A673 (cell line): ENCODE data around the gene VAMP5. TPM values are rescaled to one million over a fixed set of nuclear protein-coding genes. Genes with fewer than 3 reads are reported as not detected.
A peak's percentile ranks its signal among the peaks of the same experiment; 100 is the strongest.

Experiments used
- BruUV-seq: library from RNA; stranded (reverse); fragments of 400-500 nt; replicated peaks from 2 replicates; lab custom pipeline; 2021; lab: Mats Ljungman, UMichigan
- CTCF ChIA-PET: fragments of 300-600 bp; sonication (Branson Sonifier 250); formaldehyde crosslinking; loops from one replicate; lab custom pipeline; 2022; ENCODE audit warnings: antibody characterized with exemption; lab: Charles Lee
- POLR2A ChIA-PET: fragments of 300-600 bp; sonication (Branson Sonifier 250); formaldehyde crosslinking; loops from one replicate; lab custom pipeline; 2022; ENCODE audit warnings: antibody characterized with exemption; ENCODE audit not compliant: low non-redundant PET; lab: Charles Lee
- DNase-seq: peaks from one replicate; pipeline ENCODE4 v3.0.0-alpha.2; 2015; ENCODE audit warnings: low spot score
- H3K27ac ChIP-seq: fragments of 200-600 bp; sonication (generic); 2 replicates; pipeline ENCODE4 v1.5.1; 2016; ENCODE audit warnings: mixed run types, low read depth, mild to moderate bottlenecking, mixed read lengths, antibody characterized with exemption, low read length; ENCODE audit not compliant: poor library complexity, severe bottlenecking
- H3K27me3 ChIP-seq: fragments of 200-600 bp; sonication (generic); replicated peaks from 2 replicates; pipeline ENCODE4 v1.6.1; 2017; ENCODE audit warnings: mixed run types, low read depth, mild to moderate bottlenecking, mixed read lengths, antibody characterized with exemption, low read length; ENCODE audit not compliant: insufficient read depth, poor library complexity
- H3K36me3 ChIP-seq: fragments of 200-600 bp; sonication (generic); 2 replicates; pipeline ENCODE4 v1.6.1; 2016; ENCODE audit warnings: mixed run types, mild to moderate bottlenecking, mixed read lengths, antibody characterized with exemption, low read length; ENCODE audit not compliant: insufficient read depth, poor library complexity, severe bottlenecking
- H3K4me1 ChIP-seq: fragments of 200-600 bp; sonication (generic); 2 replicates; pipeline ENCODE4 v1.6.1; 2017; ENCODE audit warnings: mixed run types, mild to moderate bottlenecking, mixed read lengths, antibody characterized with exemption, low read length; ENCODE audit not compliant: insufficient read depth, poor library complexity, severe bottlenecking
- H3K4me3 ChIP-seq: fragments of 200-600 bp; sonication (generic); 2 replicates; pipeline ENCODE4 v1.5.1; 2016; ENCODE audit warnings: low read depth, mixed run types, mild to moderate bottlenecking, mixed read lengths, low read length; ENCODE audit not compliant: poor library complexity, severe bottlenecking
- H3K9me3 ChIP-seq: fragments of 200-600 bp; sonication (generic); 2 replicates; pipeline ENCODE4 v1.6.1; 2016; ENCODE audit warnings: mixed run types, low read depth, mild to moderate bottlenecking, mixed read lengths, antibody characterized with exemption, low read length; ENCODE audit not compliant: poor library complexity, severe bottlenecking
- EZH2 ChIP-seq: fragments of 200-600 bp; sonication (generic); IDR thresholded peaks from 2 replicates; pipeline ENCODE4 v1.6.1; 2017; ENCODE audit warnings: borderline replicate concordance, low read depth, mild to moderate bottlenecking, mixed read lengths, antibody characterized with exemption, low read length; ENCODE audit not compliant: poor library complexity, severe bottlenecking
- intact Hi-C: fragments of 100-400 bp; cut with micrococcal nuclease; formaldehyde crosslinking; loops from one replicate; pipeline ENCODE4 v1.10.0; 2022; ENCODE audit not compliant: unreplicated experiment
- total RNA-seq: library from RNA; stranded (reverse); gene quantifications from 2 replicates; pipeline ENCODE4 v1.2.3, GENCODE V29; 2021
- TF ChIP-seq, protein P1 (sequence below): fragments of 300-800, 200-600 bp; sonication (generic); conservative IDR thresholded peaks from 2 replicates; pipeline ENCODE4 v1.5.1; 2017; ENCODE audit warnings: low read depth, mild to moderate bottlenecking, antibody characterized with exemption, low read length, moderate library complexity, mixed read lengths

VAMP5 gene
- total RNA-seq, 1 experiment from 2014 or later: 2.1 TPM

DNA sequence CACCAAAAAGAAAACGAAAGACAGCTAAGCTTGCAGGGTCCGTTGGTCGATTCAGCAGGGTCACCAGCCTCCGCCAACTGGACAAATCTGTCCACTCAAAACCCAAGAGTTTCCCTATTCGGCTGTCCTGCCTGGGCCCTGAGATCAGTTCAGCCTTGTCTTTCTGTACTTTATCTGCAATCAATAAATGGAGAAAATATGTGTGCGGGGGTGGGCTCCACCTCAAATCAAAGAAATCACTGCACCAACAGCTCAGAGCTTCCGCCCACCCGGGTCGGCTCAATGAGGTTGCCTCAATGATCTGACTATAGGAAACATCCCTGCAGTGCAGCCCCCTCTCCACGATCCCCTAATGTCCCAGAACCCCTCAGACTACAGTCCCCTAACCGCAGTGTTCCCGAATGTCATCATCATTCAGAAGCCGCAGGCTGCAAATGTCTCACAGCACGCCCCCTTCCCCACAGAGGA, 23.4 kb upstream of the VAMP5 start:
- POLR2A ChIA-PET: interaction anchor here (0.7 to 0.8 kb wide), 4 partner anchors 12 to 147 kb away, joined by 5 to 7 read pairs (median 6); partner anchors contain the start of gene RNF181
- Histone ChIP-seq H3K9me3 (no peaks in the 10 kb centered on the region), H3K4me3 (peak overlapping the region; percentile 63), H3K36me3 (peaks cover 17% of the 10 kb centered on the region), H3K27me3 (no peaks in the 10 kb centered on the region), H3K4me1 (peaks cover 15% of the 10 kb centered on the region), H3K27ac (peak overlapping the region; percentile 79)
- DNase-seq: no peak
- intact Hi-C loops: no loop called here
- BruUV-seq: no TSS peak
- CTCF ChIA-PET: interaction anchor here (0.6 to 2.0 kb wide), 2 partner anchors 9 to 812 kb away, joined by 3 to 10 read pairs; no protein-coding TSS in a partner anchor
- no peak for TF ChIP-seq EZH2
- TF ChIP-seq, protein P1, sequence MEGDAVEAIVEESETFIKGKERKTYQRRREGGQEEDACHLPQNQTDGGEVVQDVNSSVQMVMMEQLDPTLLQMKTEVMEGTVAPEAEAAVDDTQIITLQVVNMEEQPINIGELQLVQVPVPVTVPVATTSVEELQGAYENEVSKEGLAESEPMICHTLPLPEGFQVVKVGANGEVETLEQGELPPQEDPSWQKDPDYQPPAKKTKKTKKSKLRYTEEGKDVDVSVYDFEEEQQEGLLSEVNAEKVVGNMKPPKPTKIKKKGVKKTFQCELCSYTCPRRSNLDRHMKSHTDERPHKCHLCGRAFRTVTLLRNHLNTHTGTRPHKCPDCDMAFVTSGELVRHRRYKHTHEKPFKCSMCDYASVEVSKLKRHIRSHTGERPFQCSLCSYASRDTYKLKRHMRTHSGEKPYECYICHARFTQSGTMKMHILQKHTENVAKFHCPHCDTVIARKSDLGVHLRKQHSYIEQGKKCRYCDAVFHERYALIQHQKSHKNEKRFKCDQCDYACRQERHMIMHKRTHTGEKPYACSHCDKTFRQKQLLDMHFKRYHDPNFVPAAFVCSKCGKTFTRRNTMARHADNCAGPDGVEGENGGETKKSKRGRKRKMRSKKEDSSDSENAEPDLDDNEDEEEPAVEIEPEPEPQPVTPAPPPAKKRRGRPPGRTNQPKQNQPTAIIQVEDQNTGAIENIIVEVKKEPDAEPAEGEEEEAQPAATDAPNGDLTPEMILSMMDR: no peak

GRCh38 chr2:85561280-85562212, 22.7 kb upstream of the VAMP5 start, which contains the start of gene GGCX:
TSS of gene GGCX (minus strand) at chr2:85561493. CDS start at chr2:85561428, 65 bp downstream.
- BruUV-seq: TSS peak; percentile 93
- CTCF ChIA-PET: interaction anchor here (0.6 to 2.0 kb wide), 2 partner anchors 9 to 812 kb away, joined by 3 to 10 read pairs; no protein-coding TSS in a partner anchor

GRCh38 chr2:85564144-85564563, 20.1 kb upstream of the VAMP5 start:
- Histone ChIP-seq H3K27me3 (no peaks in the 10 kb centered on the region), H3K9me3 (no peaks in the 10 kb centered on the region), H3K27ac (no peak overlapping the region), H3K4me1 (peaks cover 15% of the 10 kb centered on the region), H3K4me3 (no peak overlapping the region), H3K36me3 (no peaks in the 10 kb centered on the region)
- TF ChIP-seq EZH2: no peak
- TF ChIP-seq, protein P1: no peak
- CTCF ChIA-PET: no interaction called here
- intact Hi-C loops: no loop called here
- POLR2A ChIA-PET: no interaction called here
- BruUV-seq: no TSS peak
- DNase-seq: no peak

More at GRCh38 chr2:85561280-85562212, 22.7 kb upstream of the VAMP5 start, which contains the start of gene GGCX:
- no peak for TF ChIP-seq EZH2
- TF ChIP-seq, protein P1: no peak
- Histone ChIP-seq H3K9me3 (no peaks in the 10 kb centered on the region), H3K36me3 (peaks cover 11% of the 10 kb centered on the region), H3K27me3 (no peaks in the 10 kb centered on the region), H3K4me3 (peak within 1 kb of the TSS; percentile 63), H3K4me1 (peaks cover 15% of the 10 kb centered on the region), H3K27ac (peak within 1 kb of the TSS; percentile 79)
- DNase-seq: peak; percentile 98
- POLR2A ChIA-PET: interaction anchor here (0.6 to 0.8 kb wide), 5 partner anchors 13 to 223 kb away, joined by 3 to 7 read pairs (median 4); no protein-coding TSS in a partner anchor
- intact Hi-C loops: no loop called here
